Prostate gland (tissue), 2 donors: Measurements from ENCODE around the gene CAMKMT.

ENCODE experiments used
- POLR2A ChIP-seq: fragments of 450-650 bp; IDR thresholded peaks from one replicate; pipeline ENCODE4 v1.6.1; 2016; ENCODE audit warnings: antibody characterized with exemption, mild to moderate bottlenecking
- POLR2AphosphoS5 ChIP-seq: sonication (generic); formaldehyde crosslinking; IDR thresholded peaks from one replicate; pipeline ENCODE4 v1.6.1; 2017; ENCODE audit warnings: antibody characterized with exemption
- TF ChIP-seq, protein P1 (sequence below), 4 experiments: fragments of 200-600 bp in 2 of 4; fragments of 450-650 bp in 2 of 4; sonication (generic) in 2 of 4; IDR thresholded peaks; 1 replicate in 3 of 4; 2 replicates in 1 of 4; pipeline ENCODE4 v1.5.1; 2016 to 2019; ENCODE audit warnings: antibody characterized with exemption in 4 of 4, mild to moderate bottlenecking in 2 of 4, moderate library complexity in 2 of 4

DNA sequence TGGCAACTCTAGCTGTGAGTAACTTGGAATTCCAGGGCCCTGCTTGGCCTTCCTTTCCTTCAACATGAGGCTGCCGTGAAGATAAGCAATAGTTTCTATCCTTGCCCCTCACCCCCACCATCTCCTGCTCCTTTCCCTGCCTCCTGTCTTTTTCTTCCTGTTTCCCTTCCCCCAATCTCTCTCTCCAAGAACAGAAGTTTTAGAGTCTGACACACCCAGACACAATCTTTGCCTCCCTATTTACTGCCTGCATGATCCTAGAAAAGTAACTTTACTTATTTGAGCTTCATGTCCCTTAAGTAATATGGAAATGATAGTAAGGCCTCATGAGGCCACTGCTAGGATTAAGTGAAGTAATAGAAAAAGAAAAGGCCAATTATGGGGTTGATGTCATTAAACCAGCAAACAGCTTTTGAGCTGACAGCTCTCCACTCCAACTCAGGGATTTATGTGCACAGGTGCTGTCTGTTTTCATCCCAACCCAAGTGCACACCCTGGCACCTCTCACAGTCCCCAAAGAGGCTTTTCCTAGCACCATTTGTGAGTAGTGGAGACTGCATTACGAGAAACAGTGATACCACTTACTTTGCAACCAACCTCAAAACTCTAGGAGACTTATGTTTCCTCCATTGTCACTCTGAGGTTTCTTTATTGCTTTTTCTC, 456.1 kb downstream of the CAMKMT start:
- TF ChIP-seq, protein P1, sequence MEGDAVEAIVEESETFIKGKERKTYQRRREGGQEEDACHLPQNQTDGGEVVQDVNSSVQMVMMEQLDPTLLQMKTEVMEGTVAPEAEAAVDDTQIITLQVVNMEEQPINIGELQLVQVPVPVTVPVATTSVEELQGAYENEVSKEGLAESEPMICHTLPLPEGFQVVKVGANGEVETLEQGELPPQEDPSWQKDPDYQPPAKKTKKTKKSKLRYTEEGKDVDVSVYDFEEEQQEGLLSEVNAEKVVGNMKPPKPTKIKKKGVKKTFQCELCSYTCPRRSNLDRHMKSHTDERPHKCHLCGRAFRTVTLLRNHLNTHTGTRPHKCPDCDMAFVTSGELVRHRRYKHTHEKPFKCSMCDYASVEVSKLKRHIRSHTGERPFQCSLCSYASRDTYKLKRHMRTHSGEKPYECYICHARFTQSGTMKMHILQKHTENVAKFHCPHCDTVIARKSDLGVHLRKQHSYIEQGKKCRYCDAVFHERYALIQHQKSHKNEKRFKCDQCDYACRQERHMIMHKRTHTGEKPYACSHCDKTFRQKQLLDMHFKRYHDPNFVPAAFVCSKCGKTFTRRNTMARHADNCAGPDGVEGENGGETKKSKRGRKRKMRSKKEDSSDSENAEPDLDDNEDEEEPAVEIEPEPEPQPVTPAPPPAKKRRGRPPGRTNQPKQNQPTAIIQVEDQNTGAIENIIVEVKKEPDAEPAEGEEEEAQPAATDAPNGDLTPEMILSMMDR (IDR thresholded peaks at IDR 0.05): no peak
- TF ChIP-seq POLR2A (no peak), POLR2AphosphoS5 (no peak)
